H1 (cell line): ENCODE measurements around the gene HSPA4. TPM values are rescaled to one million over a fixed set of nuclear protein-coding genes. Genes with fewer than 3 reads are reported as not detected.

Experiments
- CTCF ChIA-PET: fragments of 300-600 bp; sonication (Branson Sonifier 250); formaldehyde crosslinking; loops from one replicate; lab custom pipeline; 2021; ENCODE audit not compliant: partially characterized antibody; lab: Charles Lee
- POLR2A ChIA-PET: fragments of 300-600 bp; sonication (Branson Sonifier 250); formaldehyde crosslinking; loops from one replicate; lab custom pipeline; 2021; ENCODE audit warnings: inconsistent platforms; ENCODE audit not compliant: partially characterized antibody; lab: Charles Lee
- DNase-seq, 2 experiments: peaks; one replicate each; pipeline versions ENCODE4 v3.0.0 to v3.0.0-alpha.2; 2010 to 2022; ENCODE audit warnings: low spot score in 2 of 2, low read depth in 1 of 2, mixed read lengths in 1 of 2
- FAIRE-seq: peaks from 2 replicates; lab custom pipeline; 2011; peaks lifted over from hg19 to GRCh38; lab: Jason Lieb, UNC
- H2AFZ ChIP-seq: 2 replicates; pipeline ENCODE4 v1.8.1; 2012; ENCODE audit warnings: low read length, inconsistent platforms
- H2AK5ac ChIP-seq: 2 replicates; pipeline ENCODE4 v1.6.1; 2013; ENCODE audit warnings: low read depth, low read length
- H2BK120ac ChIP-seq: replicated peaks from 2 replicates; pipeline ENCODE3; 2013; ENCODE audit warnings: low read depth, low read length, inconsistent platforms
- H2BK12ac ChIP-seq: 2 replicates; pipeline ENCODE4 v1.6.1; 2013; ENCODE audit warnings: low read depth, low read length
- H2BK15ac ChIP-seq: 2 replicates; pipeline ENCODE4 v1.6.1; 2013; ENCODE audit warnings: low read length
- H2BK20ac ChIP-seq: 2 replicates; pipeline ENCODE4 v1.6.1; 2013; ENCODE audit warnings: low read length
- H2BK5ac ChIP-seq: 2 replicates; pipeline ENCODE4 v1.6.1; 2013; ENCODE audit warnings: low read depth, low read length
- H3K14ac ChIP-seq: 2 replicates; pipeline ENCODE4 v1.6.1; 2013; ENCODE audit warnings: inconsistent platforms; ENCODE audit not compliant: insufficient read length
- H3K18ac ChIP-seq: 2 replicates; pipeline ENCODE4 v1.6.1; 2013; ENCODE audit warnings: low read length; ENCODE audit errors: extremely low read depth
- H3K23ac ChIP-seq: 2 replicates; pipeline ENCODE4 v1.6.1; 2013; ENCODE audit warnings: inconsistent platforms; ENCODE audit not compliant: insufficient read length
- H3K23me2 ChIP-seq: 2 replicates; pipeline ENCODE4 v1.6.1; 2013; ENCODE audit warnings: low read depth, low read length
- H3K27ac ChIP-seq: 2 replicates; pipeline ENCODE4 v1.6.1; 2011; ENCODE audit warnings: low read depth, low read length, inconsistent platforms
- H3K27me3 ChIP-seq, 4 experiments: replicated peaks in 1 of 4; 1 replicate in 1 of 4; 2 replicates in 3 of 4; pipeline versions ENCODE4 v1.6.1 to v1.8.1; 2011 to 2013; ENCODE audit warnings: low read length in 3 of 4, mild to moderate bottlenecking in 3 of 4, inconsistent platforms in 2 of 4, mixed read lengths in 2 of 4, moderate library complexity in 1 of 4; ENCODE audit not compliant: control insufficient read depth in 3 of 4, insufficient read depth in 3 of 4; ENCODE audit errors: extremely low read depth in 1 of 4
- H3K36me3 ChIP-seq, 4 experiments: 2 replicates each; pipeline versions ENCODE4 v1.6.1 to v1.8.1; 2011 to 2013; ENCODE audit warnings: mild to moderate bottlenecking in 4 of 4, low read length in 3 of 4, moderate library complexity in 2 of 4, control low read depth in 1 of 4, inconsistent platforms in 1 of 4; ENCODE audit not compliant: insufficient read depth in 4 of 4, control insufficient read depth in 2 of 4
- H3K4ac ChIP-seq: replicated peaks from 2 replicates; pipeline ENCODE3; 2013; ENCODE audit warnings: low read length, low read depth, mixed read lengths, inconsistent platforms; ENCODE audit not compliant: insufficient read length
- H3K4me1 ChIP-seq, 4 experiments: replicated peaks in 1 of 4; 1 replicate in 1 of 4; 2 replicates in 3 of 4; pipeline versions ENCODE4 v1.6.1 to v1.8.1; 2011 to 2013; ENCODE audit warnings: low read length in 3 of 4, inconsistent platforms in 2 of 4, mixed read lengths in 1 of 4; ENCODE audit not compliant: insufficient read depth in 4 of 4, control insufficient read depth in 3 of 4
- H3K4me2 ChIP-seq, 2 experiments: 2 replicates each; pipeline versions ENCODE4 v1.6.1 to v1.8.1; 2011 to 2013; ENCODE audit warnings: low read depth in 2 of 2, low read length in 2 of 2, control low read depth in 1 of 2, inconsistent platforms in 1 of 2, mild to moderate bottlenecking in 1 of 2; ENCODE audit not compliant: insufficient read depth in 1 of 2
- H3K4me3 ChIP-seq, 4 experiments: fragments of 200-600, 300-600 bp in 1 of 4; sonication (generic), shearing (Covaris generic), sonication (Bioruptor Twin) in 1 of 4; 2 replicates each; pipeline versions ENCODE4 v1.5.1 to v1.8.1; 2011 to 2016; ENCODE audit warnings: low read length in 4 of 4, low read depth in 3 of 4, control low read depth in 2 of 4, inconsistent platforms in 2 of 4, mild to moderate bottlenecking in 2 of 4, mixed read lengths in 1 of 4, moderate library complexity in 1 of 4; ENCODE audit not compliant: insufficient read depth in 2 of 4; ENCODE audit errors: extremely low read depth in 1 of 4
- H3K56ac ChIP-seq: replicated peaks from 2 replicates; pipeline ENCODE3; 2013; ENCODE audit warnings: low read depth, mild to moderate bottlenecking, mixed read lengths, low read length, inconsistent platforms; ENCODE audit not compliant: insufficient read length
- H3K79me1 ChIP-seq: 2 replicates; pipeline ENCODE4 v1.6.1; 2013; ENCODE audit warnings: low read depth, low read length, control low read depth
- H3K79me2 ChIP-seq, 2 experiments: 2 replicates each; pipeline versions ENCODE4 v1.6.1 to v1.8.1; 2012 to 2013; ENCODE audit warnings: low read length in 2 of 2, mild to moderate bottlenecking in 2 of 2, inconsistent platforms in 1 of 2; ENCODE audit not compliant: insufficient read depth in 2 of 2, control insufficient read depth in 1 of 2
- H3K9ac ChIP-seq, 4 experiments: replicated peaks in 1 of 4; 1 replicate in 1 of 4; 2 replicates in 3 of 4; pipeline versions ENCODE4 v1.6.1 to v1.8.1; 2011 to 2013; ENCODE audit warnings: low read depth in 3 of 4, low read length in 3 of 4, control low read depth in 2 of 4, mild to moderate bottlenecking in 2 of 4, moderate library complexity in 2 of 4, inconsistent platforms in 1 of 4; ENCODE audit errors: extremely low read depth in 1 of 4
- H3K9me3 ChIP-seq, 2 experiments: 2 replicates each; pipeline versions ENCODE4 v1.6.1 to v1.8.1; 2012 to 2013; ENCODE audit warnings: mild to moderate bottlenecking in 2 of 2, moderate library complexity in 2 of 2, control low read depth in 1 of 2, inconsistent platforms in 1 of 2, low read depth in 1 of 2, low read length in 1 of 2, mixed read lengths in 1 of 2; ENCODE audit not compliant: insufficient read depth in 2 of 2
- H4K20me1 ChIP-seq, 2 experiments: replicated peaks in 1 of 2; 2 replicates each; pipeline versions ENCODE3 to v1.8.1; 2011 to 2013; ENCODE audit warnings: inconsistent platforms in 2 of 2, low read length in 2 of 2, mild to moderate bottlenecking in 1 of 2; ENCODE audit not compliant: insufficient read depth in 2 of 2, control insufficient read depth in 1 of 2
- H4K5ac ChIP-seq: 2 replicates; pipeline ENCODE4 v1.6.1; 2013; ENCODE audit warnings: low read length, low read depth, mixed read lengths, inconsistent platforms; ENCODE audit not compliant: insufficient read length
- H4K8ac ChIP-seq: 2 replicates; pipeline ENCODE4 v1.8.0; 2013; ENCODE audit warnings: mild to moderate bottlenecking, moderate library complexity, low read length, inconsistent platforms; ENCODE audit not compliant: insufficient read depth; ENCODE audit errors: extremely low read depth
- H4K91ac ChIP-seq: replicated peaks from 2 replicates; pipeline ENCODE3; 2013; ENCODE audit warnings: low read length, mixed read lengths, inconsistent platforms; ENCODE audit not compliant: insufficient read length
- CHD2 ChIP-seq: IDR thresholded peaks from 2 replicates; pipeline ENCODE4 v1.6.1; 2012; ENCODE audit warnings: low read length, improper control_type of control experiment
- CREB1 ChIP-seq: IDR thresholded peaks from 2 replicates; pipeline ENCODE4 v1.6.1; 2012; ENCODE audit warnings: inconsistent platforms
- EGR1 ChIP-seq: IDR thresholded peaks from 2 replicates; pipeline ENCODE4 v1.6.1; 2011; ENCODE audit warnings: low read depth, low read length, borderline replicate concordance
- SP2 ChIP-seq: IDR thresholded peaks from 2 replicates; pipeline ENCODE4 v1.6.1; 2012; ENCODE audit warnings: mild to moderate bottlenecking, low read length, inconsistent platforms
- SP4 ChIP-seq: IDR thresholded peaks from 2 replicates; pipeline ENCODE4 v1.6.1; 2012; ENCODE audit warnings: low read length, inconsistent platforms
- SRF ChIP-seq: IDR thresholded peaks from 2 replicates; pipeline ENCODE4 v1.6.1; 2011; ENCODE audit warnings: mild to moderate bottlenecking, low read depth, low read length, moderate library complexity
- TAF1 ChIP-seq: IDR thresholded peaks from 2 replicates; pipeline ENCODE4 v1.6.1; 2011; ENCODE audit warnings: mild to moderate bottlenecking, low read depth, low read length
- TBP ChIP-seq: IDR thresholded peaks from 2 replicates; pipeline ENCODE4 v1.6.1; 2011; ENCODE audit warnings: low read depth, low read length, improper control_type of control experiment
- TEAD4 ChIP-seq: IDR thresholded peaks from 2 replicates; pipeline ENCODE4 v1.6.1; 2012; ENCODE audit warnings: low read depth, low read length, inconsistent platforms, mixed read lengths
- ZNF274 ChIP-seq: IDR thresholded peaks from 2 replicates; pipeline ENCODE4 v1.7.0; 2012; ENCODE audit warnings: low read length, borderline replicate concordance; ENCODE audit errors: extremely low read depth
- WGBS, 2 experiments: shearing (Covaris generic) in 1 of 2; methylation state at CpG; one replicate each; pipeline versions ENCODE4 v1.1.6 to v1.1.7; 2013 to 2015; ENCODE audit warnings: low lambda C conversion rate in 2 of 2, mixed read lengths in 2 of 2, inconsistent platforms in 1 of 2, low coverage in 1 of 2, missing lambda C conversion rate in 1 of 2; ENCODE audit not compliant: insufficient replicate concordance in 2 of 2, insufficient coverage in 1 of 2, insufficient read length in 1 of 2; ENCODE audit errors: extremely low coverage in 1 of 2, missing lambda C conversion rate in 1 of 2; 5-methylcytosine and 5-hydroxymethylcytosine counted together
- polyA plus RNA-seq, 7 experiments: library from polyadenylated mRNA; depleted of rRNA in 3 of 7; stranded (reverse) in 5 of 7; unstranded in 2 of 7; fragments of >200 nt in 5 of 7; fragments of 200-250 nt in 2 of 7; gene quantifications; 1 replicate in 5 of 7; 2 replicates in 1 of 7; 4 replicates in 1 of 7; pipeline versions ENCODE4 v1.2.1 to v1.2.3, GENCODE V29; 2011 to 2013; ENCODE audit warnings: missing spikeins in 2 of 7, mixed read lengths in 2 of 7
- total RNA-seq: library from RNA; stranded (reverse); fragmentation: NEBNext Ultra II Directional; extraction: Animal tissue kit (Norgen Biotek cat#: 25700); gene quantifications from 2 replicates; pipeline ENCODE4 v1.2.1, GENCODE V29; 2021
- TF ChIP-seq, protein P1 (sequence below): IDR thresholded peaks from 2 replicates; pipeline ENCODE4 v1.6.1; 2011; ENCODE audit warnings: low read depth, mild to moderate bottlenecking, low read length; ENCODE audit not compliant: insufficient read depth
- TF ChIP-seq, protein P2 (sequence below): IDR thresholded peaks from 2 replicates; pipeline ENCODE4 v1.6.1; 2012; ENCODE audit warnings: low read length, inconsistent platforms

HSPA4 gene
- total and polyA plus RNA-seq, 2 of the 8 experiments (the other 6 are each of a cell fraction or from before 2014, with no cell fraction given) = 28.9 to 445 TPM

DNA sequence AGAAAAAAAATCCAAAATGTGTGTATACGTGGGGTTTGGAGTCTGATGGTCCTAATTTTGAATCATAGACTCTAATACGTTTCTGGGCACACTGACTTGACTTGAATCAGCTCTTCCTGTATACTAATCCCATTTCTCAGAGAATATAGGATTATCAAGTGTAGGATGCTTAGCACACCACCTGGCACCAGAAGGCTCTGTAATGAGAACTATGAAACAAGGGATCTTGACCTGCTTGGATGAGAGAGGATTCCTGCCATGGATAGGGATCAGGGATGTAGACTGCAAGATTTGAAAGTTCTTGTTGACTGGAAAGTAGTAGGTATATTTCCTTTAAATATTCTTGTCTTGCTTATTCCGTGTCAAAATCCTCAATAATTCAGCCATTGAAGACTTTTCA, 7.8 kb downstream of the HSPA4 start:
- H3K4me3 ChIP-seq = no peak overlapping the region
- peaks cover 0 to 3% (median under 1%) of the 10 kb centered on the region in 4 experiments; a peak in 1 of 7 replicates for H3K4me1 ChIP-seq
- H3K79me2 ChIP-seq = peaks cover 63 to 100% of the 10 kb centered on the region in 2 experiments
- no peak overlapping the region for H2BK20ac ChIP-seq
- H2BK120ac ChIP-seq = no peak overlapping the region
- no peak overlapping the region for H3K56ac ChIP-seq
- no peak overlapping the region for H4K8ac ChIP-seq
- no peak overlapping the region for H4K91ac ChIP-seq
- H3K27ac ChIP-seq = no peak overlapping the region
- no peaks in the 10 kb centered on the region for H3K23me2 ChIP-seq
- CTCF ChIA-PET = no interaction called here
- H3K18ac ChIP-seq = no peak overlapping the region
- no peak for DNase-seq
- H3K27me3 ChIP-seq = no peaks in the 10 kb centered on the region
- no peak overlapping the region for H2AK5ac ChIP-seq
- no peak overlapping the region; a peak in 1 of 4 replicates for H3K4me2 ChIP-seq
- peaks cover 26 to 28% of the 10 kb centered on the region in 2 experiments for H4K20me1 ChIP-seq
- TF ChIP-seq SP2 (no peak), TEAD4 (no peak), ZNF274 (no peak), CREB1 (no peak), TBP (no peak), EGR1 (no peak), CHD2 (no peak), SRF (no peak), SP4 (no peak), TAF1 (no peak)
- TF ChIP-seq, protein P1, sequence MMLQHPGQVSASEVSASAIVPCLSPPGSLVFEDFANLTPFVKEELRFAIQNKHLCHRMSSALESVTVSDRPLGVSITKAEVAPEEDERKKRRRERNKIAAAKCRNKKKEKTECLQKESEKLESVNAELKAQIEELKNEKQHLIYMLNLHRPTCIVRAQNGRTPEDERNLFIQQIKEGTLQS = no peak
- TF ChIP-seq, protein P2, sequence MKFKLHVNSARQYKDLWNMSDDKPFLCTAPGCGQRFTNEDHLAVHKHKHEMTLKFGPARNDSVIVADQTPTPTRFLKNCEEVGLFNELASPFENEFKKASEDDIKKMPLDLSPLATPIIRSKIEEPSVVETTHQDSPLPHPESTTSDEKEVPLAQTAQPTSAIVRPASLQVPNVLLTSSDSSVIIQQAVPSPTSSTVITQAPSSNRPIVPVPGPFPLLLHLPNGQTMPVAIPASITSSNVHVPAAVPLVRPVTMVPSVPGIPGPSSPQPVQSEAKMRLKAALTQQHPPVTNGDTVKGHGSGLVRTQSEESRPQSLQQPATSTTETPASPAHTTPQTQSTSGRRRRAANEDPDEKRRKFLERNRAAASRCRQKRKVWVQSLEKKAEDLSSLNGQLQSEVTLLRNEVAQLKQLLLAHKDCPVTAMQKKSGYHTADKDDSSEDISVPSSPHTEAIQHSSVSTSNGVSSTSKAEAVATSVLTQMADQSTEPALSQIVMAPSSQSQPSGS = no peak
- no peak overlapping the region for H2BK5ac ChIP-seq
- H3K9ac ChIP-seq = no peak overlapping the region
- no peak for FAIRE-seq
- H3K79me1 ChIP-seq = peaks cover 4% of the 10 kb centered on the region; the same call in 1 of the 2 replicates
- H3K14ac ChIP-seq = no peak overlapping the region
- WGBS, 2 experiments = 78% methylated on average over 3 of the region's 3 CpGs; no CpG with 5 or more reads in 1 of the 2 experiments
- POLR2A ChIA-PET = interaction anchor here (1.4 to 1.8 kb wide), 2 partner anchors 12 to 97 kb away, joined by 3 to 5 read pairs; no protein-coding TSS in a partner anchor
- H2AFZ ChIP-seq = no peak overlapping the region
- H3K9me3 ChIP-seq = no peaks in the 10 kb centered on the region
- no peak overlapping the region for H2BK12ac ChIP-seq
- no peak overlapping the region for H3K23ac ChIP-seq
- no peak overlapping the region for H2BK15ac ChIP-seq
- H3K4ac ChIP-seq = no peak overlapping the region
- H3K36me3 ChIP-seq = peaks cover 0 to 1% (median 0%) of the 10 kb centered on the region in 4 experiments; a peak in 1 of 8 replicates
- H4K5ac ChIP-seq = no peak overlapping the region
